Epithelial cell of esophagus (primary cell): Measurements from ENCODE around the gene HOXD11.

Source experiments
- DNase-seq: peaks from one replicate; pipeline ENCODE4 v3.0.0; 2010; ENCODE audit warnings: low read depth
- H3K4me3 ChIP-seq: 2 replicates; pipeline ENCODE4 v1.5.1; 2011; ENCODE audit warnings: mild to moderate bottlenecking, low read length, control low read depth
- CTCF ChIP-seq: IDR thresholded peaks from 2 replicates; pipeline ENCODE4 v1.5.1; 2011; ENCODE audit warnings: low read depth, mild to moderate bottlenecking, low read length, control low read depth, inconsistent platforms; ENCODE audit not compliant: insufficient read depth; ENCODE audit errors: missing control alignments

The HOXD11 gene

GRCh38 chr2:176156807-176157498 lies 49.9 kb downstream of the HOXD11 start, which contains the start of gene HOXD3:
HOXD3 (plus strand) TSS chr2:176157307; CDS start chr2:176169115, 11,808 bp downstream.
- DNase-seq: no peak
- no peak within 1 kb of the TSS for H3K4me3 ChIP-seq
- no peak for TF ChIP-seq CTCF

GRCh38 chr2:176157499-176158185 lies 50.6 kb downstream of the HOXD11 start:
- DNase-seq: no peak
- TF ChIP-seq CTCF: no peak
- H3K4me3 ChIP-seq: no peak overlapping the region

GRCh38 chr2:176158186-176158591 lies 51.1 kb downstream of the HOXD11 start:
- no peak overlapping the region for H3K4me3 ChIP-seq
- no peak for TF ChIP-seq CTCF
- DNase-seq: no peak

GRCh38 chr2:176158855-176159662 lies 52.0 kb downstream of the HOXD11 start:
- no peak for DNase-seq
- no peak for TF ChIP-seq CTCF
- H3K4me3 ChIP-seq: no peak overlapping the region
